Measurements from ENCODE around the gene BASP1. TPM values are rescaled to one million over a fixed set of nuclear protein-coding genes. Genes with fewer than 3 reads are reported as not detected.

Gene BASP1
- total and polyA plus RNA-seq, 5 experiments from 2014 or later, result 0.09 to 2.4 (median 0.84) TPM; not detected in 1

- peaks cover 0 to under 1% (median 0%) of the 10 kb centered on the region in 9 donors for H3K9me3 Mint-ChIP-seq
- no peak for ATAC-seq
- H3K4me3 Mint-ChIP-seq, result no peak overlapping the region
- no peaks in the 10 kb centered on the region for H3K4me1 Mint-ChIP-seq
- DNase-seq, result peak in 1 of 10 donors; percentile 29
- POLR2A ChIA-PET, result no interaction called here
- H3K27ac Mint-ChIP-seq, result no peak overlapping the region
- H3K36me3 Mint-ChIP-seq, result no peaks in the 10 kb centered on the region
- H3K27me3 Mint-ChIP-seq, result peaks cover 11 to 31% (median 15%) of the 10 kb centered on the region in 5 donors
These were observed 13.9 kb upstream of the BASP1 start for GRCh38 chr5:17203329-17204132.

GRCh38 chr5:17204133-17204489, 13.3 kb upstream of the BASP1 start:
- no peak for ATAC-seq
- Mint-ChIP-seq H3K9me3 (no peaks in the 10 kb centered on the region), H3K27me3 (peaks cover 11 to 33% (median 15%) of the 10 kb centered on the region in 5 donors), H3K4me3 (no peak overlapping the region), H3K36me3 (no peaks in the 10 kb centered on the region), H3K4me1 (peaks cover 0 to 2% (median 0%) of the 10 kb centered on the region in 4 donors), H3K27ac (no peak overlapping the region)
- POLR2A ChIA-PET, result no interaction called here
- no peak for DNase-seq

GRCh38 chr5:17206021-17206420, 11.4 kb upstream of the BASP1 start:
- Mint-ChIP-seq H3K4me3 (no peak overlapping the region), H3K4me1 (peaks cover 0 to 2% (median 0%) of the 10 kb centered on the region in 4 donors), H3K27me3 (peaks cover 15 to 27% (median 16%) of the 10 kb centered on the region in 5 donors), H3K36me3 (no peaks in the 10 kb centered on the region), H3K27ac (no peak overlapping the region), H3K9me3 (peaks cover 0 to 4% (median 0%) of the 10 kb centered on the region in 9 donors)
- POLR2A ChIA-PET, result no interaction called here
- ATAC-seq, result no peak
- no peak for DNase-seq

- peaks cover 0 to 2% (median 0%) of the 10 kb centered on the region in 3 donors for H3K36me3 Mint-ChIP-seq
- peaks cover 6 to 11% (median 7%) of the 10 kb centered on the region in 4 donors for H3K4me1 Mint-ChIP-seq
- no peak for DNase-seq
- no peak overlapping the region for H3K4me3 Mint-ChIP-seq
- H3K9me3 Mint-ChIP-seq, result peaks cover 0 to 4% (median 0%) of the 10 kb centered on the region in 9 donors
- ATAC-seq, result no peak
- no peak overlapping the region for H3K27ac Mint-ChIP-seq
- H3K27me3 Mint-ChIP-seq, result peaks cover 4 to 21% (median 14%) of the 10 kb centered on the region in 5 donors
- POLR2A ChIA-PET, result no interaction called here
These were observed 5.2 kb upstream of the BASP1 start for GRCh38 chr5:17212191-17212590.

- ATAC-seq (no peak), DNase-seq (no peak)
- H3K27ac Mint-ChIP-seq, result no peak overlapping the region
- H3K9me3 Mint-ChIP-seq, result peaks cover 0 to 4% (median 0%) of the 10 kb centered on the region in 9 donors
- peaks cover 0 to 2% (median 0%) of the 10 kb centered on the region in 3 donors for H3K36me3 Mint-ChIP-seq
- POLR2A ChIA-PET, result no interaction called here
- H3K4me1 Mint-ChIP-seq, result peaks cover 7 to 11% (median 7%) of the 10 kb centered on the region in 4 donors
- no peak overlapping the region for H3K4me3 Mint-ChIP-seq
- peaks cover 4 to 23% (median 14%) of the 10 kb centered on the region in 5 donors for H3K27me3 Mint-ChIP-seq
These were observed 4.4 kb upstream of the BASP1 start for GRCh38 chr5:17212996-17213395.

- Mint-ChIP-seq H3K4me1 (peaks cover 7 to 15% (median 12%) of the 10 kb centered on the region in 4 donors), H3K9me3 (peaks cover 0 to 7% (median 0%) of the 10 kb centered on the region in 9 donors), H3K27me3 (peaks cover 7 to 30% (median 17%) of the 10 kb centered on the region in 5 donors), H3K36me3 (peaks cover 0 to 2% (median 0%) of the 10 kb centered on the region in 3 donors), H3K27ac (no peak overlapping the region), H3K4me3 (no peak overlapping the region)
- POLR2A ChIA-PET, result no interaction called here
- ATAC-seq, result no peak
- no peak for DNase-seq
These were observed 3.5 kb upstream of the BASP1 start for GRCh38 chr5:17213938-17214337.

GRCh38 chr5:17214893-17215292, 2.5 kb upstream of the BASP1 start:
- ATAC-seq (no peak), DNase-seq (no peak)
- POLR2A ChIA-PET, result no interaction called here
- Mint-ChIP-seq H3K27ac (no peak overlapping the region), H3K27me3 (peaks cover 14 to 40% (median 23%) of the 10 kb centered on the region in 5 donors), H3K9me3 (peaks cover 0 to 14% (median 0%) of the 10 kb centered on the region in 9 donors), H3K4me1 (peaks cover 8 to 22% (median 18%) of the 10 kb centered on the region in 4 donors), H3K36me3 (peaks cover 0 to 6% (median 2%) of the 10 kb centered on the region in 3 donors), H3K4me3 (no peak overlapping the region)

GRCh38 chr5:17215361-17215760, 2.1 kb upstream of the BASP1 start:
- Mint-ChIP-seq H3K27ac (no peak overlapping the region), H3K4me1 (peaks cover 8 to 22% (median 20%) of the 10 kb centered on the region in 4 donors), H3K36me3 (peaks cover 0 to 6% (median 2%) of the 10 kb centered on the region in 3 donors), H3K9me3 (peaks cover 0 to 14% (median 0%) of the 10 kb centered on the region in 9 donors), H3K27me3 (peaks cover 15 to 43% (median 28%) of the 10 kb centered on the region in 5 donors), H3K4me3 (peak overlapping the region in 1 of 10 donors; percentile 21)
- DNase-seq (no peak), ATAC-seq (no peak)
- POLR2A ChIA-PET, result no interaction called here

GRCh38 chr5:17216176-17216973, 1.1 kb upstream of the BASP1 start:
- H3K27ac Mint-ChIP-seq, result peak overlapping the region in 2 of 10 donors; percentile 18 to 94
- peaks cover 0 to 6% (median 2%) of the 10 kb centered on the region in 3 donors for H3K36me3 Mint-ChIP-seq
- peak overlapping the region; percentile 55 to 84 (median 69) for H3K4me3 Mint-ChIP-seq
- peaks cover 17 to 45% (median 32%) of the 10 kb centered on the region in 5 donors for H3K27me3 Mint-ChIP-seq
- POLR2A ChIA-PET, result no interaction called here
- DNase-seq (peak in 7 of 10 donors; percentile 7 to 32 (median 22)), ATAC-seq (peak; percentile 37 to 47)
- H3K9me3 Mint-ChIP-seq, result peaks cover 0 to 14% (median 0%) of the 10 kb centered on the region in 9 donors
- peaks cover 8 to 25% (median 20%) of the 10 kb centered on the region in 4 donors for H3K4me1 Mint-ChIP-seq

GRCh38 chr5:17216974-17217492, 398 bp upstream of the BASP1 start:
- Mint-ChIP-seq H3K36me3 (peaks cover 0 to 6% (median 2%) of the 10 kb centered on the region in 3 donors), H3K27ac (peak overlapping the region in 1 of 10 donors; percentile 94), H3K9me3 (peaks cover 0 to 14% (median 0%) of the 10 kb centered on the region in 9 donors), H3K4me1 (peaks cover 8 to 25% (median 20%) of the 10 kb centered on the region in 4 donors), H3K4me3 (peak overlapping the region; percentile 39 to 84 (median 64)), H3K27me3 (peaks cover 17 to 48% (median 29%) of the 10 kb centered on the region in 5 donors)
- ATAC-seq (no peak), DNase-seq (no peak)
- POLR2A ChIA-PET, result no interaction called here

GRCh38 chr5:17218353-17219005, 1.0 kb downstream of the BASP1 start:
- peaks cover 0 to 14% (median 0%) of the 10 kb centered on the region in 9 donors for H3K9me3 Mint-ChIP-seq
- H3K27ac Mint-ChIP-seq, result peak overlapping the region in 1 of 10 donors; percentile 63
- H3K4me1 Mint-ChIP-seq, result peaks cover 8 to 31% (median 20%) of the 10 kb centered on the region in 4 donors
- POLR2A ChIA-PET, result no interaction called here
- H3K4me3 Mint-ChIP-seq, result peak overlapping the region; percentile 53 to 79 (median 66)
- DNase-seq (no peak), ATAC-seq (no peak)
- H3K36me3 Mint-ChIP-seq, result peaks cover 0 to 6% (median 2%) of the 10 kb centered on the region in 3 donors
- H3K27me3 Mint-ChIP-seq, result peaks cover 20 to 62% (median 33%) of the 10 kb centered on the region in 5 donors

- Mint-ChIP-seq H3K27ac (peak overlapping the region in 1 of 10 donors; percentile 63), H3K36me3 (peaks cover 0 to 6% (median 2%) of the 10 kb centered on the region in 3 donors), H3K4me1 (peaks cover 8 to 31% (median 20%) of the 10 kb centered on the region in 4 donors), H3K4me3 (peak overlapping the region; percentile 42 to 79 (median 70)), H3K27me3 (peaks cover 20 to 67% (median 36%) of the 10 kb centered on the region in 5 donors), H3K9me3 (peaks cover 0 to 14% (median 0%) of the 10 kb centered on the region in 9 donors)
- ATAC-seq (no peak), DNase-seq (no peak)
- POLR2A ChIA-PET, result no interaction called here
These were observed 1.6 kb downstream of the BASP1 start for GRCh38 chr5:17219006-17219422.

All from naive thymus-derived CD8-positive, alpha-beta T cell (primary cell).